ENCODE data around the gene PIK3CG.
"Not testable (repeated sequence)": the region's sequence is repeated elsewhere in the genome, so short reads cannot be mapped to it uniquely, and the experiment has no call there.

The PIK3CG gene

DNA sequence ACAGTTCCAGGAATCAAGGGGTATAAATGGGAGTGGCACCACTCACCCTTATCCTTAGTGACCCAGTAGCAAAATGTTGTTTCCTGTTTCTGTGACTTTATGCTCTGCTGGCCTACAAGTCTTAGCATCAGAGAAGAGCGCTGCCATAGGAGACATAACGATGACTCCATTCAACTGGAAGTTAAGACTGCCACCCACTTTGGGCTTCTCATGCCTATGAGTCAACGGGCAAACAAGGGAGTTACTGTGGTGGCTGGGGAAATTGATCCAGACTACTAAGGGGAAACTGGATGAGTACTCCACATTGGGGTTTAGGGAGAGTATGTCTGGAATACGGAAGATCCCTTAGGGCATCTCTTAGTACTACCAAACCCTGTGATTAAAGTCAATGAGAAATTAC is 40.6 kb upstream of the PIK3CG start:
- no peak for DNase-seq (ENCODE audit: low read depth)
- H3K4me3 ChIP-seq (ENCODE audit: low read depth, low read length): no peak overlapping the region
- TF ChIP-seq, protein P1, sequence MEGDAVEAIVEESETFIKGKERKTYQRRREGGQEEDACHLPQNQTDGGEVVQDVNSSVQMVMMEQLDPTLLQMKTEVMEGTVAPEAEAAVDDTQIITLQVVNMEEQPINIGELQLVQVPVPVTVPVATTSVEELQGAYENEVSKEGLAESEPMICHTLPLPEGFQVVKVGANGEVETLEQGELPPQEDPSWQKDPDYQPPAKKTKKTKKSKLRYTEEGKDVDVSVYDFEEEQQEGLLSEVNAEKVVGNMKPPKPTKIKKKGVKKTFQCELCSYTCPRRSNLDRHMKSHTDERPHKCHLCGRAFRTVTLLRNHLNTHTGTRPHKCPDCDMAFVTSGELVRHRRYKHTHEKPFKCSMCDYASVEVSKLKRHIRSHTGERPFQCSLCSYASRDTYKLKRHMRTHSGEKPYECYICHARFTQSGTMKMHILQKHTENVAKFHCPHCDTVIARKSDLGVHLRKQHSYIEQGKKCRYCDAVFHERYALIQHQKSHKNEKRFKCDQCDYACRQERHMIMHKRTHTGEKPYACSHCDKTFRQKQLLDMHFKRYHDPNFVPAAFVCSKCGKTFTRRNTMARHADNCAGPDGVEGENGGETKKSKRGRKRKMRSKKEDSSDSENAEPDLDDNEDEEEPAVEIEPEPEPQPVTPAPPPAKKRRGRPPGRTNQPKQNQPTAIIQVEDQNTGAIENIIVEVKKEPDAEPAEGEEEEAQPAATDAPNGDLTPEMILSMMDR (conservative IDR thresholded peaks at IDR 0.05; ENCODE audit: low read depth, low read length): no peak

GRCh38 chr7:106827626-106828025 is 37.5 kb upstream of the PIK3CG start:
- peak; percentile 12 for DNase-seq (ENCODE audit: low read depth)
- TF ChIP-seq, protein P1 (conservative IDR thresholded peaks at IDR 0.05; ENCODE audit: low read depth, low read length): no peak
- H3K4me3 ChIP-seq (ENCODE audit: low read depth, low read length): no peak overlapping the region

- H3K4me3 ChIP-seq (ENCODE audit: low read depth, low read length): no peak overlapping the region
- TF ChIP-seq, protein P1 (conservative IDR thresholded peaks at IDR 0.05; ENCODE audit: low read depth, low read length): no peak
- no peak for DNase-seq (ENCODE audit: low read depth)
Measured at GRCh38 chr7:106829496-106829895, 35.6 kb upstream of the PIK3CG start.

GRCh38 chr7:106830896-106831295 is 34.2 kb upstream of the PIK3CG start:
- DNase-seq (ENCODE audit: low read depth); H3K4me3 ChIP-seq (ENCODE audit: low read depth, low read length): not testable (repeated sequence)

- no peak for DNase-seq (ENCODE audit: low read depth)
- no peak overlapping the region for H3K4me3 ChIP-seq (ENCODE audit: low read depth, low read length)
- TF ChIP-seq, protein P1 (conservative IDR thresholded peaks at IDR 0.05; ENCODE audit: low read depth, low read length): no peak
Measured at GRCh38 chr7:106836816-106837215, 28.3 kb upstream of the PIK3CG start.

GRCh38 chr7:106839511-106839910 is 25.6 kb upstream of the PIK3CG start:
- TF ChIP-seq, protein P1 (conservative IDR thresholded peaks at IDR 0.05; ENCODE audit: low read depth, low read length): no peak
- DNase-seq (ENCODE audit: low read depth): no peak
- H3K4me3 ChIP-seq (ENCODE audit: low read depth, low read length): no peak overlapping the region

DNA sequence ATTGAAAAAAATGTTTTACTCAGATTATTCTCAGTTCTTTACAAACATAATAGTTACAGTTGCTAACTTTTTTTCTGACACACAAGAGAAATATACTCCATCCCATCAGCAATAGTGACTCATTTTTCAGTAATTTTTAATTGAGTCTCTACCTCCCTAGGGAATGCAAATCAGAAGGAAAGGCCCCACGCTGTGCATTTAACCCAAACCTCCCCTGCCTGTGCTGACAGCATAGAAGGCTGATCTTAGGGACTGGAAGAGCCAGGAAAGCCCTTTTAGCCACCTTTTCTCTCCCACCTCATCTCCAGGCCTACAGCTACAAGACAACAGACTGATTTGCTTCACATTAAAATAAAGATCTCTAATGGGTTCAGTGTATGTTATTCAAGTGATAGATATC is 24.7 kb upstream of the PIK3CG start:
- DNase-seq (ENCODE audit: low read depth): peak; percentile 88
- H3K4me3 ChIP-seq (ENCODE audit: low read depth, low read length): no peak overlapping the region
- TF ChIP-seq, protein P1 (conservative IDR thresholded peaks at IDR 0.05; ENCODE audit: low read depth, low read length): no peak
